Stimulated activated CD4-positive, alpha-beta T cell treated with anti-CD3 and anti-CD28 coated beads, Interleukin-12 subunit alpha, Interleukin-12 subunit beta, amount 100 ng/mL, for 24 hours (primary cell): ENCODE results near the gene PSMD14.
"Not testable (repeated sequence)": the region's sequence is repeated elsewhere in the genome, so short reads cannot be mapped to it uniquely, and the experiment has no call there.

Experiments
- DNase-seq, 2 experiments: peaks; one replicate each; pipeline ENCODE4 v3.0.0-alpha.2; 2020; ENCODE audit warnings: low read depth in 2 of 2

PSMD14 gene

GRCh38 chr2:161335626-161336025 is 27.4 kb downstream of the PSMD14 start:
- DNase-seq, result no peak

- DNase-seq, result no peak
These were observed 29.0 kb downstream of the PSMD14 start for GRCh38 chr2:161337247-161337646.

- DNase-seq, result not testable (repeated sequence)
These were observed 31.3 kb downstream of the PSMD14 start for GRCh38 chr2:161339532-161339931.

DNA sequence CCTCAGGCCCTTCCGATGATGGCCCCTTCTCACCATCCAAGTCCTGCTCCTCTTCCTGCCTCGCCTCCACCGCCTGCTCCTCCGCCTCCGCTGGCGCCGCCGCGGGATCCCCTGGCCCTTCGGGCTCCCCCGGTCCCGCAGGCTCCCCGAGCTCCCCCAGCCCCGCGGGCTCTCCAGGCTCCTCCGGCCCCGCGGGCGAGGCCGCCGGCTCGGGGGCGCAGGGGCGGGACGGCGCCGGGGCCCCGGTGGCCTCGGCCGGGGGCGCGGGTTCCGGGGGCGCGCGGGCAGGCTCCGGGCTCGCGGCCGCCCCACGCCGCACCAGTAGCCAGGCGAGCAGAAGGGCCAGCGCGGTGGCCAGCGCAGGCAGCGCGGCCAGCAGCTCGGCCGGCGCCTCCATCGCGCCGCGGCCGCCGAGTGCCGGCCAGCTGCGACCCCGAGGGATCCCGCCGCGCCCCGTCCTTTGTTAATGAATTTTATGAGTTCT is 32.7 kb downstream of the PSMD14 start:
- DNase-seq, result not testable (repeated sequence)

DNA sequence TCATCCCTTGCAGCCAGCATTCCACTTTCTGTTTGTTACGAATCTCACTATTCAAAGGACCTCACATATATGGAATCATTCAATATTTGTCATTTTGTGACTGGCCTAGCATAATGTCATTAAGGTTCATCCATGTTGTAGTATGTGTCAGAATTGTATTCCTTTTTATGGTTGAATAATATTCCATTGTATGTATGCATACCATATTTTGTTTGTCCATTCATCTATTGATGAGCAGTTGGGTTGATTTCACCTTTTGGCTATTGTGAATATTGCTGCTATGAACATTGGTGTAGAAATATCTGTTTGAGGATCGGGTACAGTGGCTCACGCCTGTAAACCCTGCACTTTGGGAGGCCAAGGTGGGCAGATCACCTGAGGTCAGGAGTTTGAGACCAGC is 35.0 kb downstream of the PSMD14 start:
- no peak for DNase-seq

DNA sequence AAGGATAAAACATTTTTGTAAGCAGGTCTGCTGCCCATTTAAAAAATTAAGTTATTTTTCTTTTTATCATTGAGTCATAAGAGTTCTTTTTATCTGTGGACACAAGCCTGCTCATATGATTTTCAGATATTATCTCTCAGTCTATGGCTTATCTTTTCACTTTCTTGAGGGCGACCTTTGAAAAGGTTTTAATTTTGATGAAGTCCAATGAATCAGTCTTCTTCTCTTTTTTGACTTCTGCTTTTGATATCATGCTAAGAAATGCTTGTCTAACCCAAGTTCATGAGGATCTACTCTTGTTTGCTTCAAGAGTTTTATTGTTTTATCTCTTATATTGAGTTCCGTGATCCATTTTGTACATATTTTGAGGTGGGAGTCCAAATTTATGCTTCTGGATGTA is 36.5 kb downstream of the PSMD14 start:
- DNase-seq, result no peak

DNA sequence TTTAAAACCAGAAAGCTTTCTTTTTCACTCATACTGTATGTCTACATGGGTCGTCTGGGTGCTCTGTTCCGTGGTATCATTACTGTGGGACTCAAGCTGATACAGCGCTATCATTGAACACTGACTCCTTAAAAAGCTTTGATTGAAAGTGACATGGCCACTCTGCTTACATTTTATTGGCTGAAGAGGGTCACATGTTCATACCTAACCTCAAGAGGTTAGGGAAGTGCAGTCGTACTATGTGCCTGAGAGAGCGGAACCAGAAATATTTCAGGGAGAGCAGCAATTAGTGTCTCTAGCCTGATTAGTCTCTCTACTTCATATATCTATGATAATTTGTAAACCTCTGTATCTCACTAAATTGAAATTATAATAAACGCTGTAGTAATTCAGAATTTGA is 43.5 kb downstream of the PSMD14 start:
- no peak for DNase-seq

- no peak for DNase-seq
These were observed 44.5 kb downstream of the PSMD14 start for GRCh38 chr2:161352719-161353118.

DNA sequence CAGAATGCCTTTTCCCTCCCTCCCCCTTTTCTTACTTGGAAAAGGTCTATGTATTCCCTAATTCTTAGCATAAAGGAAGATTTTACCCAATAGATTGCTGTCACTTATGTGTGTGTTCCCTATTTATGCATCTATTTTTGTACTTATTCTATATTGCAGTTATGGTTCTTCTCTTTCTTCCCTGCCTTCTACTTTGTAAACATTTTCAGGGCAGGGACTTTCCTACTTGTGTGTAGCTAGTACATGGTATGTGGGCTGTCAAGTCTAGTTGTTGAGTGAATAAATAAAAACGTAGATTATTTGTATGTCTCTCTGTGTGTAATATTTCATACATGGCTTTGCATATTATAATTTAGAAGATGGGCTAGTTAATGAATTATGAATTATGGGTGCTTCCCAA is 45.3 kb downstream of the PSMD14 start:
- no peak for DNase-seq

- DNase-seq, result no peak
These were observed 45.9 kb downstream of the PSMD14 start for GRCh38 chr2:161354106-161354505.

GRCh38 chr2:161355106-161355505 is 46.9 kb downstream of the PSMD14 start:
- DNase-seq, result no peak

- DNase-seq, result no peak
These were observed 47.8 kb downstream of the PSMD14 start for GRCh38 chr2:161355983-161356382.

DNA sequence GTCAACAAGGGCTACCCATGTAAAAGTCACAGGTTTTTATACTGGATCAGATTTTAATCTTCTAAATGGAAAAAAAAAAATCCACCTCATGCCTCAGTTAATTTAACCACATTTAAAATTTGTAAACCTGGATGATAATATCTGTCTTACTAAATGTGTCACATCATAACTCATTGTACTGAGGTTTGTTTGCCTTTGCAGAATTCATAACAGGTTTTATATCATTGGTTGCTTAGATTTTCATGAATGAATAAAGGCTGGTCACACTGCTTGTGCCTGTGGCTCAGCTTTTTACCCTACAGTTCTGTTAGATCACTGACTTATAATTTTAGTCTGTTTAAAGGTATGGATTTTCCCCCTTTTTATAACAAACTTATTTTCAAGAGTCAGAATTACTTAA is 48.9 kb downstream of the PSMD14 start:
- no peak for DNase-seq

GRCh38 chr2:161358838-161359237 is 50.6 kb downstream of the PSMD14 start:
- no peak for DNase-seq

DNA sequence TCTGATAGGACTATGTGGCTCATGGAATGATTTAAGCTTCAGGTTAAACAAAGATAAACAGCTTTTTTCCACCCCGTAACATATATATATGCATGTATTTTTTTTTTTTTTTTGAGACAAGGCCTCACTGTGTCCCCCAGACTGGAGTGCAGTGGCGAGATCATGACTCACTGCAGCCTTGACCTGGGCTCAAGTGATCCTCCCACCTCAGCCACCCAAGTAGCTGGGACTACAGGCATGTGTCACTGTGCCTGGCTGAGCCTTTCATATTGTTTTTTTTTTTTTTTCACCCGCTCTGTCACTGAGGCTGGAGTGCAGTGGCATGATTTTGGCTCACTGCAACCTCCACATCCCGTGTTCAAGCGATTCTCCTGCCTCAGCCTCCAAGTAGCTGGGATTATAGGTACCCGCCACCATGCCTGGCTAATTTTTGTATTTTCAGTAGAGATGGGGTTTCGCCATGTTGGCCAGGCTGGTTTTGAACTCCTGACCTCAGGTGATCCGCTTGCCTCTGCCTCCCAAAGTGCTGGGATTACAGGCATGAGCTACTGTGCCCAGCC is 52.0 kb downstream of the PSMD14 start:
- DNase-seq, result not testable (repeated sequence)

DNA sequence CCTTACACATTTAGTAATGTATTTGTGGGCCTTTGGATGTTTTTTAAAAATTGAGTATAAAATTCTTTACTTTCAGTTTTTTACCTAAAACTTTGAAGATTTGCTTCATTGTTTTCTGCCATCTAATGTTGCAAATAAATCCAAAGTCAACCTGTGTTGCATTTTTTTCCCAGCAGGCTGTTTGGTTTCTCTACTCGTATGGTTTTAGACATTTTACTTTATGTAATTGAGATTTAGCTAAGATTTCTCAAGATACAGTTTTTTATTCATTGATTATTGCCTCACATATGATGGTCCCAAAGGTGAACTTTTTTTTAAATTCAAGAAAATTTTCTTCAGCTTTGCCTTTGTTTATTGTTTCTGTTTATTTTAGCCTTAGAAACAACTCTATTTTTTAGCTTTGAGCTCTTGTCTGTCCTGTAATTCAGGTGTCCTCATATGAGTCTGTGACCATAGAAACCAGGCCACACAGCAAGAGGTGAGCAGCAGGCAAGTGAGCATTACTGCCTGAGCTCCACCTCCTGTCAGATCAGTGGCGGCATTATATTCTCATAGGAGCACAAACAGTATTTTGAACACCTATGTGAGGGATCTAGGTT is 54.4 kb downstream of the PSMD14 start:
- DNase-seq, result no peak

- no peak for DNase-seq
These were observed 59.5 kb downstream of the PSMD14 start for GRCh38 chr2:161367675-161368074.

DNA sequence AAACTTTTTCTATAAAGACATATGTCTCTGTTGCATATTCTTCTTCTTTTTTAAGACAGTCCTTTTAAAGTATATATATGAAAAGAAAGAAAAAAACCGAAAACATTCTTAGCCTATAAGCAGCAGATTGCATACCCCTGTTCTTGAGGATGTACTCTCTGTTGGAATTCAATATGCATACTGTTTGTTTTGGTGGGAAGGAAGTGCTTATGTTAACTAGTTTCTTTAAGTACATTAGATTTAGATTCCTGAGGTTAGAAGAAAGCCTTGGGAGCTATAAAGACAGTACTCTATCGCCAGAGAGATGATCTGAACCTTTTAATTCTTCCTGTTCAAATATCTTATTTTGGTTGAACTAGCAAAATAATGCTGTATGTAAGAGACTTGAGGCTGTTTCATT is 61.1 kb downstream of the PSMD14 start:
- no peak for DNase-seq

- no peak for DNase-seq
These were observed 62.8 kb downstream of the PSMD14 start for GRCh38 chr2:161370981-161371380.

DNA sequence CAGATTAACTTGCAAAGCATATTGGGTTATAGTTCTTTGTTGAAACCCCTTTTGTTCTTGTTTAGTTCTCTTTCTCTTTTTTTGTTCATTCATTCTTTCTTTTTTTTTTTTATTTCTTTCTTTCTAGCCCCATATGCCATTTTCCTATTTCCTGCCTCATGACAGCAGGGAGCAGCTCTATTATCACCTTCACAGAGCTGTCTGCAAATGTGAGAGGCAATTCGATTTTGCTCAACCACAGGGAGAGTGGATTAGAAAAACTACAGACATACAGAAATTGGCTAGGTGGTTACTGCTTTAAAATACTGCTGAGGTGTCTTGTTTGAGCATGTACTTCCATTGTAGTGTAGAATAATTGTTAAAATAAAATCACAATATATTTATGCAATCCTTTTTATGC is 63.6 kb downstream of the PSMD14 start:
- DNase-seq, result no peak

GRCh38 chr2:161373942-161374341 is 65.7 kb downstream of the PSMD14 start:
- DNase-seq, result no peak

GRCh38 chr2:161374446-161374845 is 66.2 kb downstream of the PSMD14 start:
- no peak for DNase-seq

DNA sequence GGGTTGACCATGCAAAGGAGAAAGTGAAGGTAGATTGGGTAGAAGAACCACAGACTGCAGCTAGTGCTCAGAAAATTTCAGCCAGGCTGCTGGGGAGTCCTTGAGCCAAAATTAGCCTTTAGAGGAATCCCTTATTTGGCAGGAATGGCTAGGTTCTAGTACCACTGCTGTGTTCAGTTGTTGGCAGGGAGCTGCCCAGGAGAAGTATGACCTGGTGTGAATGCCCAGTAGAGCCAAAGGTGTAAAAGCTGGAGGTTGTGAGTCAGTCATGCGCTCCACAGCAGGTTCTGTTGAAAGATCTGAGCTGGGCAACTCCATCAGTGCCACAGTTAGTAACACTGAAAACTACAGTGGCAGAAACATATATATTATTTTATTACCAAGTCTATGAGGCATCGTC is 71.5 kb downstream of the PSMD14 start:
- DNase-seq, result no peak

DNA sequence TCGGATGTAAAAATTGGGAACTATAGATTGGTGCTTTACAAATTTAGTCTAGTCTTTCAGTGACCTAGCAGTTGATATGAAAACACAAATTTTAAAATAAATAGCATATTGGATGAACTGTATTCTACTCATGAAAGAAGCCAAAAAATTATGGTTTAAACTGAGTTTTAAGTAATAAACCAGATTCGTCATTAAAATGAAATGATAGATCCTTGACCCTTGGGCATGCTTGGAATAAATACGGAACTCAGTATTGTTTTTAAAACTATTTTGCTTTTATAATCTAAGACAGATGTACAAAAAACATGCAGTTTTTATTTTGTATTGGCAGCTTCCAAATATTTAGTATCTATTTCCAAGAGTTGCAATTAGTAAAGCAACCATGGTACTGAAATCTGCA is 73.3 kb downstream of the PSMD14 start:
- DNase-seq, result no peak
